NCI-H524 treated with DMSO at 0.1 percent for 48 hours (cell line): ENCODE results near the gene SLC5A5.

Experiments
- DNase-seq: peaks from one replicate; lab custom pipeline; 2025; lab: John Stamatoyannopoulos, UW

Gene SLC5A5

DNA sequence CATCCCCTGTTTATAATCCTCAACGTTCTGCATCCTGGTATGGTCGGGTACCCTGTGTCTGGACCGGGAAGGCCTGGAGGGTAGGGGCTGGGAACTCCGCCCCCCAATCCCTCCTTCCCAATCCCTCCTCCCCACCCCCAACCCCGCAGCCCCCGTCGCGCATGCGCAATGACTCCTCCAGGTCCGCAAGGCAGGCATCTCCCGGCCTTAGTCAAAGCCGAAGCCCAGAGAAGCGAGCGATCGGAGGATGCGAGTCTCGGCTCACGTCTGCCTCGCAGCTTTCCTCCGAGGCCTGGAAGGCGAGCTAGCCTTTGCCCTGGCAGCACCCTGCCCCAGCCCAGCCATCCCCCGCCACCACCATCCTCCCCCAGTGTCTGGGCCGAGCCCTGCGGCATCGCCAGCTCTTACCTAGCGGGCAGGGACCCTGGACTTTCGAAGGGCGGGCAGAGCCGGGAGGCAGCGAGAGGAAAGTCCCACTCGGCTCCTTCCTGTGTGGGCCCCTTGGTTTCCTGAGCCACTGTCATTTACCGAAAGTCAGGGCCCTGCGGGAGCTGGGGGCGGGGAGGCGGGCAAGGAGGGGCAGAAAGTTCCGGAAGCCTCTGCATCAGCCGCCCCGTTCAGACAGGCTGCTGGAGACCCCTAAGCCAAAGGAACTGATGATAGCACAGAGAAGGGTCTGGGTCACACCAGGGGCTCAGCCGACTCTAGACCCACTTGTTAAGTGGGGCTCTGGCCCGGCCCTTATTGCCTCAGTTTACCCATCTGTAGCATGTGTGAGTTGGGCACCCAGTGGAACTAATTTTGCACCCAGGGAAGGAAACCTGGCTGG, 24.0 kb upstream of the SLC5A5 start, which contains the start of gene JAK3:
TSS of gene JAK3 (minus strand) at position 445 of the 829 bp plus-strand sequence. CDS start 3,565 bp downstream, outside the sequence.
- DNase-seq: peak; percentile 41

DNA sequence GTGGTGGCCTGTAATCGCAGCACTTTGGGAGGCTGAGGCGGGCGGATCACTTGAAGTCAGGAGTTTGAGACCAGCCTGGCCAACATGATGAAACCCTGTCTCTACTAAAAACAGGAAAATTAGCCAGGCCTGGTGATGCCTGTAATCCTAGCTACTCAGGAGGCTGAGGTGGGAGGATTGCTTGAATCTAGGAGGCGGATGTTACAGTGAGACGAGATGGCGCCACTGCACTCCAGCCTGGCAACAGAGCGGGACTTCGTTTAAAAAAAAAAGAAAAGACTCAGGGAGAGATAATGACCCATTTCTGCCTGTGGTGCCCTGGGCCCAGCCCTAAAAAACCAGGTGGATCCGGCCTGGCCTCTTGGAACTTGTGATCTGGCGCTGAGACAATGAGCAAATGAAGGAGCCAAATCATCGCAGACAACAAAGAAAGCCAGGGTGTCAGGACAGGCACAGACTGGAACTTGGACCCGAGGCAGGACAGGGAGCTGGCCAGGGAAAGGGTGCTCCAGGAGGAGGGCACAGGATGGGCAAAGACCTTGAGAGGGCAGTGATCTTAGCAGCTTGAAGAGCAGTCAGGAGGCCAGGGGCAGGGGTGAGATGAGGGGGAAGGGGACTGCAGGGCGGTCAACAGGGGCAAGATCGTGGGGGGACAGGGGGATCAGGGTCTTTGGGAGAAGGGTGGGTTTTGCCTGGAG, 23.0 kb upstream of the SLC5A5 start:
- no peak for DNase-seq

GRCh38 chr19:17854061-17854460, 17.7 kb upstream of the SLC5A5 start:
- no peak for DNase-seq

DNA sequence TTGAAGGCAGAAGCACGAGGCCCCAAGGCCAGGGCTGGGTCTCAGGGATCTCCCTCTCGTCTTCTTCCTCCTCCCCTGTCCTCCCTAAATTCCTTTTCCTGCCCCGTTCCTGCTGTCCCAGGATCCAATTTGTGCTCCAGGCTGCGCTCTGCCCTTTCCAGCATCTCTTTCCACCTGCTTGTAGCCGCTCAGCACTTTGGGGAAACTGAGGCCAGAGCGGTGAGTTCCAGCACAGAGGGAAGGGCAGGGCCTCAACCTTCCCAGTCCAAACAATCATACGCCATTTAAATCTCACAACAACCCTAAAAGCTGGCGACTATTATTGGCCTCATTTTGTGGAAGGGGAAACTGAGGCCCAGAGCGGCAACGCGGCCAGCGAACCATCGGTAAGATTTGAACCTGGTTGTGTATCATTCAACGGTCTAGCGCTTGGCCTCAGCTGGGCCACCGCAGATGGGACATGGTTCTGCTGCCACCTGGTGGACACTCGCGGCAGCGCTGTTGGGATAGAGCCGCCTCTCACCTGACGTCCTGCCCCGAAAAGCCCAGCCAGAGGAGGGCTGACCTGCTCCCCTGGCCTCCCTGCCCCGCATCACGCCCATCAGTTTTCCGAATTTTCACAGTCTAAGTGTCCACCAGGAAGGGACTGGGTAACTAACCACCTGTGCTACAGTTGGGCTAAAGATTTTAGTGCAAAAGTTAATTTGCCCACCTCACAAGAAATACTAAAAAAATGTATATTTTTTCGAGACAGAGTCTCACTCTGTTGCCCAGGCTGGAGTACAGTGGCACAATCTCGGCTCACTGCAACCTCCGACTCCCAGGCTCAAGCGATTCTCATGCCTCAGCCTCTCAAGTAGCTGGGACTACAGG, 16.2 kb upstream of the SLC5A5 start:
- no peak for DNase-seq

DNA sequence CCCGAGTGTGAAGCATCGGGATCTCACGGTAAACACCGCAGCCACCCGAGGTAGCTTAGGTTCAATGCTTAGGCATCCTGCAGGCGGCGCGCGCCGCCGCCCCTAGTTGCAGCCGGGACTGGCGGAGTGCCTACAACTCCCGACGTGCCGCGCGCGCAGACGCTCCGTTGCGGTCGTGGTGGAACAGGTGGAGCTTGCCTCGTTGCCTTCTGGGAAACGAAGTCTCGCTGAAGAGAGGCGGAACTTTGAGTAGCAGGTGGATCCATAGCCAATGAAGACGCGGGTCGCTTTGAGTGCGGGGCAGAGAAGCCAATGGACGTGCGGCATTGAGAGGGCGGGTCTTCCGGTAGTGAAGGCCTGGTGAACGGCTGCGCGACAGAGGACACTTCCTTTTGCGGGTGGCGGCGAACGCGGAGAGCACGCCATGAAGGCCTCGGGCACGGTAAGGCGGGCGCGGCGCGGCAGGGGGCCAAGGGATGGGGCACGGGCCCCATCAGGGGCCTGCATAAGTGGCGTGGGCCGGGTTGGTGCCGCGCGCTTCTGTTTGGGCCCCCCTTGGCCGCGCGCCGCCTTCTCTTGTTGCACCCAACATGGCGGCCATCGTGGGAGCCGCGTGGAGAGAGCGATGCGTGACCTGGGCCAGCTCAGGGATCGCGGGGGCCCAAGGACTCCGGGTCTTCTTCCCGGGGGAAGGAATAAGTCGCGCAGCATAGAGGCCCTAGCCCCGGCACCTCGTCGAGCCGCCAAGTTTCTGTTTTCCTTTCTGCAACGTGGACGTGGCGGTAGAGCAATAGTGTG, 12.0 kb upstream of the SLC5A5 start, which contains the start of gene RPL18A:
TSS of gene RPL18A (plus strand) at position 378 of the 798 bp plus-strand sequence. CDS start at position 425, 47 bp downstream.
- DNase-seq: peak; percentile 100

DNA sequence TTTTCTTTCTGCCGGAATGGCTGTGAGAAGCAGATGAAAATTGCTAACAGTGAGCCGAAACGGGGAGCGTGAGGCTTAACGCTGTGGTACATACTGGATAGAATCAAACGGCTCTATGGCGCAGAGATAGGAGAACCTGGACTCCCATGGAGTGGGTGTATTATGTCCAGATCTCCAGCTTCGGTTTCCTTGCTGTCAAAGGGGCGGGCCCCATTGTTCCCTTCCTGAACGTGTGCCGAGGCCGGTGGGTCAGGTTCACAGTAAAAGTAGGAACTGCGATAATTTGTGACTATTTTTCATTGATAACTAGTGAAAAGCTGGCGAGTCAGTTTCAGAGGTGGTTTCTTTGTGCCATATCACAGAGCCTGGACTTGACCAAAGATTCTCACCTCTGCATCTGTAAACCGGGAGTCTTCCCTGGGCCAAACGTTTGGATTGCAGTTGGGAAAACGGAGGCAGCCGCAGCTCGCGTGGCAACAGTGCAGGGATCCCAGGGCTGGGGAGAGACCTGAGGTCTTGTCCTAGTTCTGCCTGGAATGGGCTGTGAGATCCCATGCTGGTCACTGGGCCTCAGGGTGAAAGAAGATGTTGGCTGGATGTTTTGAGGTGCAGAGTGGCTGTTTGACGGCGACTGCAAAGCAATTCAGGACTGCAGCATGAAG, 11.3 kb upstream of the SLC5A5 start:
- DNase-seq: no peak

- DNase-seq: no peak
Observed at GRCh38 chr19:17860993-17861360, 10.8 kb upstream of the SLC5A5 start.

GRCh38 chr19:17861542-17862402, 10.0 kb upstream of the SLC5A5 start:
- DNase-seq: no peak

DNA sequence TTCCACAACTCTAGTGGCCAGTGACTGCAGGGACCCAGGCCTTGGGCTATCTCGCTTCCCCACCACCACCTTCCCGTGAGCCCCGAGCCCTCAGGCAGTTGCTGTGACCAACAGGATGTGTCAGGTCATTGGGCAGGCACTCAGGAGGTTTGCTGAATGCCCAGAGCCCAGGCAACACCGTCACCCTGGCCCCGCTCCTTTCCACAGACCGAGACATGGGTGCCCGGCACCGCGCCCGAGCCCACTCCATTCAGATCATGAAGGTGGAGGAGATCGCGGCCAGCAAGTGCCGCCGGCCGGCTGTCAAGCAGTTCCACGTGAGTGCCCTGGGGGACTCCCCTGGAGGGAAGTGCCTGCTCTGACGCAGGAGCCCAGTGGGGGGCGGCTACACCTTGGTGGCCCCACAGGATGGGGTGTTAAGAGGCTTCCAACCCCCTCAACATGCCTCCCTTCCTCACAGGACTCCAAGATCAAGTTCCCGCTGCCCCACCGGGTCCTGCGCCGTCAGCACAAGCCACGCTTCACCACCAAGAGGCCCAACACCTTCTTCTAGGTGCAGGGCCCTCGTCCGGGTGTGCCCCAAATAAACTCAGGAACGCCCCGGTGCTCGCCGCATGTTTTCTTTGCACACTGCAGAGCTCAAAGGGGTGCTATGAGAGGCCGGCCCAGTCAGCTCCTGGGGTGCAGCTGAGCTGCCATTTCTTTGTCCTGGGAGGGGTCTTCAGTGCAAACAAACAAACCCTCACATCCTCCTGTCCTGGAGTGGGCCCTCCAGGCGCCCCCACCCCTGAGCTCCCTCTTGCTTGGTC, 8.8 kb upstream of the SLC5A5 start:
- no peak for DNase-seq

DNA sequence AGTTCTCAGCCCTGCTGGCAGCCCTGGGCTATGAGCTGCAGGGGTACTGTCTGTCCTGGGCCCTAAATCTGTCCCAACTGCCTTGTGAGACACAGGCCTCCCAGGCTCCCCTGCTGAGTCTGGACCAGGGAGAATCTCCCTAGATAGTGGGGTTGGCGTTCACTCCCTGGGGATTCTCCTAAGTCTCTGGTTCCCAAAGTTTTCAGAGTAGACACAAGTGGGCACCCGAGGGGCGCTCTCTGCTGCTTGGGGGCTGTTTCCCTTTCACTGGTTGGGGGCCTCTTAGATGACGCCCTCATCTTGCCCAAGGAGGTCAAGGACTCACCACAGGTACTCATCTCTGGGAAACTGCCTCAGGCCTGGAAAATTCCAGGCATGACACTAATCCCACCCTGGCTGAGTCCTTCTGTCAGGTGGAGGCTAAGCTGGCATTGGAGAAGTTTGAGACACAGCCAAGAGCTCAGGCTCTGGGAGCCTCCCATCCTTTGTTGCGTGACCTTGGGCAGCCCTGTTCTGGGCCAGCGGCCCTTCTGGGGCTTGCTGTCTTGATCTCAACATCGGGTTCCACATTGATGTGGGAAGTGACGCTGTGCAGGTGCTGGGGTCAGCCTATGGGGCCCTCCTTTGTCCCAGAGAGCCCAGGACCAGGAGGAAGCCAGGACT, 8.1 kb upstream of the SLC5A5 start:
- no peak for DNase-seq

- DNase-seq: no peak
Observed at GRCh38 chr19:17865364-17866311, 6.1 kb upstream of the SLC5A5 start.

DNA sequence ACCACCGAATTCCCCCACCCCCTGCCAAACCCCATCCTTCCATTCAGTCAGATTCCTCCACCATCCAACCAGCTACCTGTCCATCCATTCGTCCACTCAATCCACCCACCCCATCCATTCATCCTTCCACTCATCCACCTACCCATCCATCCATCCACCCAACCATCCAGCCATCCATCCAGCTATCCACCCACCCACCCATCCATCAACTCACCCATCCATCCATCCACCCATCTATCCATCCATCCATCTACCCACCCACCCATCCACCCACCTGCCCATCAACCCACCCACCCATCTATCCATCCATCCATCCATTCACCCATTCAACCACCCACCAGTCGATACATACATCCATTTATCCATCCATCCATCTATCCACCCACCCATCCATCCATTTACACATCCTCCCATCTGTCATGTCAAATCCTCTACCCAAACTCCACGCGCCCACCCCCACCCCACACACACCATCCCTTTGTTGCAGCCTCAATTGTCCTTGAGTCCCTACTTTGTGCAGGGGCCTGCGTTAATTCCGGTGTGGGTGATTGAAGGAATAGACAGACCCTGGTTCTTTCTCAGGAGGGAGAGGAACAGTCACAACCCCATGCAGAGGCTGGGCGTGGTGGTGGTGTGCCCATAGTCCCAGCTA, 5.3 kb upstream of the SLC5A5 start:
- DNase-seq: no peak

GRCh38 chr19:17866964-17867486, 4.7 kb upstream of the SLC5A5 start:
- DNase-seq: no peak

GRCh38 chr19:17868669-17869068, 3.1 kb upstream of the SLC5A5 start:
- DNase-seq: no peak

DNA sequence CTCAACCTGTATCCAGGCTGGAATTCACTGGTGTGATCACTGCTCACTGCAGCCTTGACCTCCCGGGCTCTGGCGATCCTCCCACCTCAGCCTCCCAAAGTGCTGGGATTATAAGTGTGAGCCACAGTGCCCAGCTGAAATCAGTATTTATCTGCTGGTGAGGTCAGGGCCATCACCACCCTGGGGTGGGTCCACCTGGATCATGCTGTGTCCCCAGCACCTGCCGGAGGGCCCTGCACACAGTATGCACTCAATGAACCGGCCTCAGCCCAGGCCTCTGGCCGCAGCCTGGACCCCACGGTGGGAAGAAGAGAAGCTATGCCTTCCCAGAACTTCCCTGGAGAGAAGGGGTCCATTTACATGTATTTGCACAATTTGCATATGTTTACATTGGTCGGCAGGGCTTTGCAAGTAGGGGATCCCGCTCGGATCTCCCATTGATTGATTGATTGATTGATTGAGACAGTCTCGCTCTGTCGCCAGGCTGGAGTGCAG, 2.6 kb upstream of the SLC5A5 start:
- DNase-seq: no peak
